ENCODE measurements around the gene RRP1B.
A peak's percentile ranks its signal among the peaks of the same experiment; 100 is the strongest.

The RRP1B gene

DNA sequence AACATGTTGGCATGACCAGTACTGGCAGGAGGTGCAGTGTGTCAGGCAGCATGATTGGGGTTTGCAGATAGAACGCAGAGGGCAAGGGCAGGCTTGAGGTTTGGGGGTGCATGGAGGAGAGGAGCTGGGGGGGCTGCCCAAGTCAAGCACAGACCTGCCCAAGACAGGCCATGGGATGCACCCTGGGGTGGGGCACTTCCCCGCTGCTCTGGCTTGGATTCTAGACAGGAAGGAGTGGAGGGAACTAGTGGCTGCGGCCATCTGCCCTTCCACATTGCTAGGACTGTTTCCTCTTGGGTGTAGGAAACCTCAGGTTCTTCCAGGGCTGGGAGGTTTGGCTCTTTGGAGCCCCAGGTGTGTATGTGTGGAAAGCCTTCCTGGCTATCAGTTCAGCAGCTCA, 62.6 kb downstream of the RRP1B start:
- no peak for DNase-seq (ENCODE audit: low spot score)
- FAIRE-seq = no peak

DNA sequence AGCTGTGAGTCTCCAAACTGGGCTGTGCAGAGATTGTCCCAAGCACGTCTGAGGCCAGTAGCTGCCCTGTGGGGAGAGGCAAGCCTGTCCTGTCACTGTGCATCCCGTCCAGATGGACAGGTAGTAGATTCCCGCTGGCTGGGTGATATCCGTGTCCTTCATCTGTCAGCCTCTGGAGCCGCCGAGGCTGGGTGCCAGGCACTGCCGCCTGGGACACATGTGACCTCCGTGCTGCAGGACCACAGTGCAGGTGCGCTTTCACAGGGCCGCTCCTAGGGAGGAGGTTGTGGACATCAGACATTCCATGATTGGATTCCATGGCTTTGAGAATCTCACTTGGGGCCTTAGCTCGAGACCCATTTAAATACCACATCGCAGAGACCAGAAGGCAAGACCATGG, 64.3 kb downstream of the RRP1B start:
- DNase-seq (ENCODE audit: low spot score) = no peak
- no peak for FAIRE-seq

DNA sequence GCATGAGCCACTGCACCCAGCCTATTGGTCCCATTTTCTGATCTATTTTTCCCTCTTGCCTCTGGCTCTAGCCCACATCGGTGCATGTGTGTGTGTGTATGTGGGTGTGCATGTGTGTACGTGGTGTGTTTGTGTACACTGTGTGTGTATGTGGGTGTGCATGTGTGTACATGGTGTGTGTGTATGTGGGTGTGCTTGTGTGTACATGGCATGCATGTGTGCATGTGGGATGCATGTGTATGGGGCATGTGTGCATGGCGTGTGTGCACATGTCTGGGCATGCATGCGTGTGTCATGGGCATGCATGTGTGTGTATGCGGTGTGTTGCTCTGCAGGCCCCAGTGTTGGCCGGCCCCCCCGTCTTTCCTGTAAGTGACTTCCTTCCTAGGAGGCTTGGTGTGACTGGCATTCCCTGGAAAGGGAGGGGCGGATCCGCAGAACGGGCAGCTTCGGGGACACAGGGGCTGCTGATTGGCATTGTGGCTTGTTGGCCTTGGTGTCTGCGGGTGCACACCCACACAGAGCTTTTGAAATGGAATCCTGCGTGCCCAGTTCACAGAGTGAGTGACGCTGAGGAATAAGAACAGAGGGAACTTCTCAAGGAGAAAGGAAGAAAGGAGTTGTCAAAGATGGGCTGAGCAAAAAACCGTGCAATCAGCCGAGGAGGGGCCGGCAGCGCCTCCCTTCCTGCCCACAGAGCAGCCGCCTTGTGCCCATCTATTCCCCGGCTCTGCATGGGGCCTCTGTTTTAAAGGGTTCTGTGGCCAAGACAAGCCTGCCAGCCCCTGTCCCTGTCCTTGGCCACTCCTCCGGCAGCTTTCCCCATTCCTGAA, 67.5 kb downstream of the RRP1B start:
- peak; percentile 75 for FAIRE-seq
- DNase-seq (ENCODE audit: low spot score) = no peak

DNA sequence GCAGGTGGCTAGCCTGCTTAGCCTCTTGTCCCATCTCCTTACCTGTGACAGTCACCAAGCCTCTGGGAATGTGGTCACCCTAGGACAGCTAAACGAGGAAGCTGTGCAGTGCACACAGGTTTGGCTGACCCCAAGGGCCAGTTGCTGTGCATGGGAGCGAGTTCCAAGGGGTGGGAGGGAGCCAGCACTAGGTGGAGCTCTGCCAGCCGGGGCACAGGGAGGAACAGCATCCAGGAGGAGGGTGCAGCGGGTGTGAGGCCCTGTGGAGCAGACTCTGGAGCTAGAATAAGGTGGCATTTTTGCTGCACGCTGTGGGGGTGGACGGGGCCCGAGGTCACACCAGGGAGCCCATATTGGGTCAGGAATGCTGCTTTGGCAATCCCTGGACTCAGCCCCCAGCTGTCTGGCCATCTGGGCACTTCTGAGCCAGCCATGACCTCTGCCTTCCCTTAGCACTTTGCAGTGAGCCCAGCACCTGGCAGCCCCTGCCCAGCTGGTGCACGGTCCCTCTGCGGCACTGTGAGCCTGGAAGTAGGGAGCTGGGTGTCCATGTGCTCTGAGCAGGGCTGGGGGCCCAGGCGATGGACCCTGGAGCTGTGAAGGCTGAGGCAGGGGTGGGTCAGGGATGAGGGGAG, 68.3 kb downstream of the RRP1B start:
- FAIRE-seq (no peak), DNase-seq (ENCODE audit: low spot score) (peak; percentile 36)

DNA sequence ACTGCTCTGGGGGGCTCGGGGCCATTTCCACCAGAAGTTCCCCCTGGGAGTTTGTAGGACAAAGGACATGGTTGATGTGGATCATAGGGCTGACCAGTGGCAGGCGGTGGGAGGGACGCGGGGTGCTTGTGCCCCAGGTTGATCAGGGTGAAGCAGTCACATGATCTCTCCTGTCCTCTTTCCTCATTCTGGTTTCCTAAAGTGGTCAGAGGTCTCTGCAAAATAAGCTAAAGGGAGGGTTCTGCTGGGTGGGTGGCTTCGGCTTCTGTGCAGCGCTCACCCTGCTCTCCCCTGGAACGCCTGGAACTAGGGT, 68.8 kb downstream of the RRP1B start:
- no peak for DNase-seq (ENCODE audit: low spot score)

DNA sequence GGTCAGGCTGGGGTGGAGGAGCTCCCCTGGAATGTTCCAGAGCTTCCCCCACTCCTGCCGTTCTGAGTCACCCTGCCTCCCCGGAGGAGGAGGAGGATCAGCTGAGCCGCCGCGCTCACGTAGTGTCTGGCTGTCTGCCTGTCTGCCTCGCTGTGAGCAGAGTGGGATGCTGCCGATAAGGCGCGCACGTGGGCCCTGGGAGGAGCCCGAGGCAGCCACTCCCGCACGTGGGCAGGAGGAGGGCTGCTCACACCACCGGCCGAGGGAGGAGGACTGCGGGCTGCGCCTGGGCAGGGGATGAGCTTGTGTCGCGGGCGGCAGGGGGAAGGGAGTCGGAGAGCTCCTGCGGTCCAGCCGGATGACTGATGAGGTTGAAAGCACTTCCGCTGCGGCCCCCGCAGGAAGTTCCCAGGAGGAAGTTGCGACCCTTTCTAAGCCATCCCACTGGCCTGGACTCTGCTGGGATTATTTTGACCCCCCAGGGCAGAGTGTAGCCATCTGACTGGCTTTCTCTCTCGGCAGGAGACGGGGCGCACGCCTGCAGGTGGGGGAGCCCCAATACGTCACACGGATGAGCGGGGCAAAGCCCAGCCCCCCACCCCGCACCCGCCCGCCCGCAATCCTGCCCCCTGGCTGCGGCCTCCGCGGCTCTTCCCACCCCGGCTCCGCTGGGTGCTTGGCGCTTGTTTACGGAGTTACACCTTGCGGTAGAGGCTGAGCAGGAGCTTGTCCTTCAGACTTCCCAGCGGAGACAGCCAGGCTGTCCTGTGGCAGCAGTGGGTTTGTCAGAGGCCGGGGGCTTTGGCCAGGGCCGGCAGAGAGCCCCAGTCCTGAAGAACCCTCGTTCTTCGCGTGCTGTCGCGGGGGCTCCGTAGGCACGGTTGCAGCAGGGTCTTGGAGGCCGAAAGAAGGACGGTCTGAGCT, 69.4 kb downstream of the RRP1B start:
- DNase-seq (ENCODE audit: low spot score) = peak; percentile 92
- FAIRE-seq = peak; percentile 90

More for the DNA sequence above, 68.8 kb downstream of the RRP1B start:
- FAIRE-seq = no peak

DNA sequence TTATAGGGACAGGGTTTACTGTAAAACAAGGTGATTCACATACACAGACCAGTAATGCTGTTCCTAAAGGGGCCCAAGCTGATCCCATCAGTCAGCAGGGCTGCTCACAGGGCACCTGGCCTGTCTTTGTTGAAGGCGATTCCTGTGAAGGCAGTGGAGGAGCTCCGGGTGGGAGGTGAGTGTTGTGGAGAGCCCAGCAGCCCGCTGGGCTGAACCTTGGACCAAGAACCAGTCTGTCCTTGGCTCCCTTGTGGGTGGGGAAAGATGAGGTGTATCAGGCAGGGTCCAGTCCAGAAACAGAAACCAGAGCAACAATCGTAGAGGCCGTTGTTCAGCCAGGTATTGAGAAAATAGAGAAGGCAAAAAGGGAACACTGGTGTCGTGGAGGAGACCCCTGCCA, 72.1 kb downstream of the RRP1B start:
- DNase-seq (ENCODE audit: low spot score) (no peak), FAIRE-seq (no peak)

DNA sequence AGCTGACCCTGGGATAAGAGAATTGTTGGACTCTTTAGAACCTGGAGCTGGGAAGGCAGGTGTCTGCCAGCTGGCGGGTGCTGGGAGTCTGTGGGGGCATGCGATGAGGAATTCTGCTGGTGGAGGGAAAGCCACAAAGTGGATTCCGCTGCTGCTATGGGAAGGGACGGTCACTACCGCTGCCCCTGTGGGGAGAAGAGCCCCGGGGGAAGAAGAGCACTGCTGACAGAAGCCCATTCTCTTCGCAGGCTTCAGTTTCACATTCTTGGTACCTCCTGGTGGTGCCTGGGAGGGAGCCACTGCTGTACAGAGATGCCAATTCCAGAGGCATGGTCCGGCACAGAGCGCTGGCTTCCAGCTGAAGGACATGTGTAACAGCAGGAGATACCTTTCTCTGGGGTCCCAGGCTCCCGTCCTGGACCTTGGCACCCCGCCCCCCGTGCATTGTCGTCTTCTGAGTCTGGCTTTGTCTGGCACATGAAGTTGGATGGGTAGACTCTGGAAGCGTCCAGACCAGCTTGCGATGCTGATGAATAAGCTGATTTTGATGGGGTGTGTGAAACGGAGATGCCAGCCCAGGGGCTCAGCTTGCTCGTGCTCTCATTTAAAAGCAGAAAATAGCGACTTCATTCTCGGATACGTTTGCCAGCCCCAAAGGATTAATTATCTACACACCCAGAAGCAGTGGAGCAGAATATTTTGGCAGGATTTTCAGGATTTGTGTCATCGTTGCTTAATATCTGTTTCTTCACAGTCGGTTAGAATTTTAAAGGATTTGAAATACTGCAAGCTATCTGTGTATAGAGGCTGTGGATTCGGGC, 72.7 kb downstream of the RRP1B start:
- FAIRE-seq (no peak), DNase-seq (ENCODE audit: low spot score) (no peak)

DNA sequence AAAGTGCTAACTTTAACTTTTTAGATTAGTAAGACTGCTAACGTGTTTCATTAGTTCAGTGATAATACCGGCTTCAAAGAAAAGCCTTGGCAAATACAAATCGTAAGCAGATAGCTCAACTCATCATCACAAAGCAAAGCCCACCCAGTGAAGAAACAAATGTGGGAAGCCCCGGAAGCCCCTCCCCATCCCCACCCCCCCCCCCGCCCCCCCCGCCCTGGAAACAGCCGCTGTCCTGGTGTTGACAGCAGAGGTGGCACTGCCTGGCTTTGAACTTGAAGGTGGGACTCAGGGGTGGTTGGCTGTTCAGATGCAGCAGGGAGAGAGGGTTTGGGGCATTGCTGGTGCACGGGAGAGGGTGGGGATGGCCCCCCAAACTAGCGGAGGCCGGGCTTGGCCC, 73.7 kb downstream of the RRP1B start:
- no peak for DNase-seq (ENCODE audit: low spot score)
- FAIRE-seq = no peak

DNA sequence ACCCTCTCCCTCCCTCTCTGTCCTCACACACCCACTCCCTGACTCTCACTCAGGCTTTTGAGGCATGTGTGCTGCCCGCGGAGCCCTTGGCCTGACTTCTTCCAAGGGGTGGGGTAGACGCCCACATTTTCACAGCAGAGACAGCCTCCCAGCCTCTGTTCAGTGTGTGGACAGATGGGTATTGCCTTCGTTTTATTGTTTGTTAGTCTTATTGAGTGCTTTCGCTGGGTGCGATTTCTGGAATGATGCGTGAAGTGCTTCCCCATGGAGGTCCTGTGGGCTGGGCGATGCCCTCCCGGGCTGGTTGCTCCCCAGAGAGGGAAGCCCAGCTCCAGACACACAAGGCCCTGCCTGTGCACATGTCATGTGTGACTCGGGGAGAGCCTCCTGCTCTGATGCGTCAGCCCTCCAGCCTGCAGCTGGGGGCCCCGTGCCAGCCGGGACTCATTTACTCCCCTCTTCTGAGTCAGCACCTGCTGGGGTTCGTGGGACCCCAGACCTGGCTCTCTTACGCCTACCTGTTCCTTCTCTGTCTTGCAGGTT, 74.2 kb downstream of the RRP1B start:
- DNase-seq (ENCODE audit: low spot score) (no peak), FAIRE-seq (no peak)

DNA sequence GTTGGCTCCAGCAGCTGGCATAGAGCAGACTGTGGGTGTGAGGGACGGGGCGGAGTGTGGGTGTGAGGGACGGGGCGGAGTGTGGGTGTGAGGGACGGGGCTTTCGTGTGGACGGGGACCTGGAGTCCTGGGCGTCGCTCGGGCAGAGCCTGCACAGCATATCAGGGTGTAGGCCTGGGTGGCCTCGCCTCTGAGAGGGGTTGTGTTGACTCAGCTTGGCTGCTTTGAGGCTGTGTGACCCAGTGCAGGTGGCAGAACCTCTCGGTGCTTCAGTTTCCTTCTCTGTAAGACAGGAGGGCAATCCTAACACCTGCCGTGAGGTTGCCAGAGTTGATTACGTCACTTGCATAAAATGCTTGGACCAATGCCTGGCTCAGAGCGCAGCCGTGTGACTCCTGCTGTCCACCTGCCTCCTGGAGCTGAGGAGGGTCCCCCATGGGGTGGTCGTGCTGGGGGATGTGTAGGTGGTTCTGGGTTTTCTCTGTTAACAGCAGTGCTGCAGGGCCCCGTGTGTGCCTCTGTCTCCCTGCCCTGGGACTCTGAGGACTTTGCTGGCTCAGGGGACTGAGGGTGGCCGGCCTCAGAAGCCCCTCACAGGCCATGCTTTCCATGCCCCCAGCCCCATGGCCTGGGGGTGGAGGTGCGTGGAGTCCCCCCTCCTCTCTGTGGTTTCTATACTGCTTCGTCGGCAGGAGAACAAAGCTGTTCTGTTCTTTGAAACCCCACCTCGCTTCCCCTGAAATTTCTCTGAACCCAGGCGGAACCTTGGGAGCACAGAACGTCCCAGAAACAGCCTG, 75.0 kb downstream of the RRP1B start:
- FAIRE-seq = no peak
- no peak for DNase-seq (ENCODE audit: low spot score)

DNA sequence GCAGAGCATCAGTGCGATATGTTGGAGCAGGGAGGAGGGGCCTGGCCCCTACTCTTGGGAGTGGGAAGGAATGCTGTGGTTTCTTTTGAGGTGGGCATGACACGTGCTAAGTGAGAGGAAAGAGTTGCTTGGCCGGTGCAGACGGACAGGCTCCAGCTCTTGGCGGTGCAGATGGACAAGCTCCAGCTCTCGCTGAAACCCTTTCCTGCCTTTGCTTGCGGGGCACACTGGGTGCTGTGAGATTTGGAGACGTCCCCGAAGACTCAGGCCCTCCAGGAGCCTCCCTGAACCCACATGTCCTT, 75.5 kb downstream of the RRP1B start:
- FAIRE-seq (no peak), DNase-seq (ENCODE audit: low spot score) (peak; percentile 41)

DNA sequence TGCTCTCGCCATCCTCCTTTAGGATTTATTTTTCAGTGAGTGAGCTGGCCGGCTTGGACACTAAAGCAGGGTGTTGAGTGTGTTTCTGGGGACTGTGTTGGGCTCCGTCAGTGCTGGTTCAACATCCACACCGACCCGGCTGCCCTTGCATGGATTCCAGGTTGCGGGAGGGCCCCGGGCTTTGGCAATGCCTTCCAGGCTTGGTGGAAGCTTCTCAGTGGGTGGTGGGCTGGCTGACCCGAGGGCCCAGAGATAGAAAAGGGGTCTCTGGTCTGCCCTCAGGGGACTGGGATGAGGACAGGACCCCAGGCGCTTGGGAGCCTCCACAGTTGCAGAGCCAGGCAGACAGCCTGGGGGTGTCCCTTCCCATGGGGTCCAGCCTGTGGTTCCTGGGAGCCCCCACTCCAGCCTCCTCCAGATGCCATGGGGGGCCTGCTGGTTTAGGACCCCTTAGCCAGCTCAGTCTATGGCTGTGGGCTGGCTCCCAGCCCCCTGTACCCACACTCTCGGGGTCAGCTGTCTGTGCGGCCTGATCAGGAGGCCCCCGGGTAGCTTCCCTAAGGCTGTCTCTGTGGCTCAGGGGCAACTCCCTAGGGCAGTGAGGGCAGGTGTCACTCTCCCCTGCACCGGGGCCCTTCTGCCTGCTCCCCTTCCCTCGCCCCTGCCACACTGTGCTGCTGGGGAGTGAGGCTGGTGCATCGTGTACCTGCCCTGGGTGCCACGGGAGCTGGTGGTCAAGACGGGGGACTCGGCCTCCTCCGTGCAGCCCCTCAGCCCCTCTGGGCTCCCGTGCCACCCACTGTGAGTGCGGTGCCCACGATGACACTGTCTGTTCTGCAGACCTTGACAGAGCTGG, 76.1 kb downstream of the RRP1B start:
- DNase-seq (ENCODE audit: low spot score) = no peak

DNA sequence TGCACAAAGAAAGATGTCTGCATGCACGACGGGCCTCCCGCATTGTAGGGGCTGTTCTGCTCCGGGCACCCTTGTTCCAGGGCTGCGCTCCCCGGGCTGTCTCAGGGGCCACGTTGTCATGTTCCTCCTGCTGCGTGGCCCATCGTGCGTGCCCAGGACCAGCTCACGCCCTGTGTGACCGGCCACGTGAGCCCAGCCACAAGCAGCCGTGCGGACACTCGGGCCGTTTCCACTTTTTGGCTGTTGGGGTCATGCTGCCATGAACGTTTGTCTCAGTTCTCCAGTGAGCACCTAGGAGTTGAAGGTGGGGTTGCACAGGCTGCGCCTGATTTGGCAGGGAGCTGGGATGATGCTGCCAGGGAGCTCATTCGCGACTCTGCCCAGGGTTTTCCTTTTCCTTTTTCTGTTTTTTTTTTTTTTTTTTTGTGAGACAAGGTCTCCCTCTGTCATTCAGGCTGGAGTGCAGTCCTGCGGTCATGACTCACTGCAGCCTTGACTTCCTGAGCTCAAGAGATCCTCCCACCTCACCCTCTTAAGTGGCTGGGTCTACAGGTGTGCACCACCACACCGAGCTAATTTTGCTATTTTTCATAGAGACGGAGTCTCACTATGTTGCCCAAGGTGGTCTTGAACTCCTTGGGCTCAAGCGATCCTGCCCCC, 77.0 kb downstream of the RRP1B start:
- FAIRE-seq (no peak), DNase-seq (ENCODE audit: low spot score) (no peak)

More for the DNA sequence above, 76.1 kb downstream of the RRP1B start:
- no peak for FAIRE-seq

DNA sequence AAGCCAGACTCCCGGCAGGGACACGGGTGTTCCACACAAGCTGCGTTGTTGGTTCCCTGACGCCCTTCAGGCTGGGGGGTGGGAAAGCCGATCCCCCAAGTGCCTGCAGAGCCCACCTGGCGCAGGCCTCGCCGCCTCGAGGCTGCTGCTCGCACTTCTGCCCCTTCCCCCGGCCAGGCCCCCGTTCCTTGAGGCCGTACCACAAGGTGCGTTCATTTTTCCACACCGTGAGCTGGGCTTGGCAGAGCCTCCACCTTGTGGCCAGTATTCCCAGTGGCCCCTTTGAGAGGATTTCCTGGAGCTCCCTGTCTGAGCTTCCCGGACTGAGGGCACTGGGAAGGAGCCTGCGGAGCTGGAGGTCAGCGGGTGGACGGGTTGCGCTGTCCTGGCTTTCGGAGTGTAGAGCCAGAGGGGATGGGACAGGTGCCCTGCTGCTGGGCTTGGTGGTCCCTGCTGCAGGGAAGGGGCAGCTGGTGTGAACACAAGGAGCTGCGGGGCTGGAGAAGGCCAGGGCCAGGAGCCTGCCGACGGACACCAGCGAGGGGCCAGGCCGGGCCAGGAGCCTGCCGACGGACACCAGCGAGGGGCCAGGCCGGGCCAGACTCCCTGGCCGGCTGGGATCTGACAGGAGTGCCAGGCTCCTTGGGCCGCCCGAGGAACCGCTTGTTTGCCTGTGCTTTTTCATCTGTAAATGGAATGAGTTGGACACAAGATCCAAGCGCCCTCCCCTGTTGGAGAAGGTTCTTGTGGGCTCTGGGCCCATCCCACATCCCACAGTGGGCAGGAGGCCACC, 78.0 kb downstream of the RRP1B start:
- DNase-seq (ENCODE audit: low spot score) (no peak), FAIRE-seq (no peak)

DNA sequence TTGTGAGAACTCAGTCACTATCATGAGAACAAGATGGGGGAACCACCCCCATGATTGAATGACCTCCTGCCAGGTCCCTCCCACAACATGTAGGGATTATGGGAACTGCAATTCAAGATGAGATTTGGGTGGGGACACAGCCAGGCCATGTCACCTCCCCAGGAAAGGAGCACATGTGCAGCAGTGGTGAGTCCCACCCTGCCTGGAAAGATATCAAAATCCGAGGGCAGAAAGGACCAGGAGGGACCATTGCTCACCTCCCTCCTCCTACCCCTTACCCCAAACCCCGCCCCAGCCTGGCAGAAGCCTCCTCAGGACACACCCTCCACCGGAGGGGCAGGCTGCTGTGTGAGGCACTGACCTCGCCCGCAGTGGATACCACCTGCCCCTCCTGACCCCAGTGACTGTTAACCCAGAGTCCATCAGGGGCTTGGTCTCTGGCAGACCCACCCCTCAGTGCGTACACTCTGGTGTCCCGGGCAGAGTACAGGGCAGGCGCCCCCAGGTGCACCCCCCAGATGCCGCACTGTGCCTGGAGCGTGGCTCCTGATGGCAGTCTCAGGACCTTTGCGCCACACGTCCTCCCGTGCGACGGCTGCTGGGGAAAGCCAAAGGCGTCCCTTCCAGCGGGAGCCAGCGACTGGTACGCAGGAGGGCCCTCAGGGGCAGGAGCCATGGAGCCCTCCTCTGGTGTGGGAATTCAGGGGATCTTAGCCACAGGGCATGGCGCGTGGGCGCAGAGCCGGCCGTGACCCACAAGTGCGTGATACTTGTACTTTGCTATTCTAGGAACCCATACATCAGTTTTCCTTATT, 80.5 kb downstream of the RRP1B start:
- FAIRE-seq = peak; percentile 68
- peak; percentile 21 for DNase-seq (ENCODE audit: low spot score)

DNA sequence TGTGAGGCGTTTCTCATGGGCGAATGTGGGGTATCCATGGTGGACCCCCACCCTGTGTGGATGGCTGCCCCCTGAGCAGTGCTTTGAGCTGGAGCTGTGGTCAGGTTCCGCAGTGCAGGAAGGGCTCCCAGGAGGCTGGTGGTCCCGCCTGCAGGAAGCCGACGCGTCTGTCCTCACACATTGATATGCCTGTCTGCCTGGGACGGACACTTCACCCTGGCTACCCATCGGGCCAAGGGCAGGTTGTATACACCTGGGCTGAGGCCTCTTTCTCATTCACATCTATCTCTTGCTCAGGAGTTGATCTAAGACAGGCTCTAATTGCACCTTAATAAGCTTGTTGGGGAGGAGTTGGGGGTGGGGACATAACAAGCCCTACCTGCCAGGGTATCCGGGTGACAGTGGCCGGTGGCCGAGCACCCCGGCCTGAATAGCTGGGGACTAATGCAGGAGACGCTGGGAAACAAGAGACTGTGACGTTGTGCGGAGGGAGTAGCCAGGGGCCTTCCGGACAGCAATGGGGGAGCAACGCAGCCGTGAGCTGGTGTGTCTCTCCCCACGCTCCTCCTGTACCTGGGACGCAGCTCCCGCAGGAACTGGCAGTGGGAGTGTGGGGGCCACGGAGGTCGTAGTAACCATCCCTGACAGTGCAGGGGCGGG, 81.3 kb downstream of the RRP1B start:
- FAIRE-seq (no peak), DNase-seq (ENCODE audit: low spot score) (peak; percentile 23)
